HepG2 (cell line): Measurements from ENCODE around the gene HES1. TPM values are rescaled to one million over a fixed set of nuclear protein-coding genes. Genes with fewer than 3 reads are reported as not detected.

Source experiments
- DMAP1 ChIP-seq: IDR thresholded peaks from 2 replicates; pipeline ENCODE4 v1.6.1; 2016
- ELF1 ChIP-seq: sonication (generic); formaldehyde crosslinking; IDR thresholded peaks from 2 replicates; pipeline ENCODE4 v1.4.0; 2020; ENCODE audit warnings: missing genetic modification reagents
- HNRNPLL ChIP-seq: fragments of 200-400 bp; formaldehyde crosslinking; IDR thresholded peaks from 2 replicates; pipeline ENCODE4 v1.6.1; 2017; ENCODE audit warnings: mild to moderate bottlenecking, low read depth, low read length; ENCODE audit not compliant: poor library complexity, severe bottlenecking
- MED8 ChIP-seq: sonication (generic); formaldehyde crosslinking; IDR thresholded peaks from 2 replicates; pipeline ENCODE4 v1.8.1; 2023; ENCODE audit warnings: mild to moderate bottlenecking, missing genetic modification reagents; ENCODE audit not compliant: insufficient replicate concordance
- SNAPC2 ChIP-seq: sonication (generic); formaldehyde crosslinking; IDR thresholded peaks from 2 replicates; pipeline ENCODE4 v1.8.1; 2022; ENCODE audit warnings: mild to moderate bottlenecking, missing genetic modification reagents
- TAF15 ChIP-seq: fragments of 200-400 bp; formaldehyde crosslinking; IDR thresholded peaks from one replicate; pipeline ENCODE4 v1.6.1; 2018; ENCODE audit warnings: mild to moderate bottlenecking, low read depth, low read length; ENCODE audit not compliant: poor library complexity, severe bottlenecking
- YEATS4 ChIP-seq: sonication (generic); formaldehyde crosslinking; IDR thresholded peaks from 2 replicates; pipeline ENCODE4 v1.4.0; 2020; ENCODE audit warnings: missing genetic modification reagents, borderline replicate concordance
- ZBTB3 ChIP-seq: sonication (generic); formaldehyde crosslinking; IDR thresholded peaks from 2 replicates; pipeline ENCODE4 v1.4.0; 2020; ENCODE audit warnings: low read depth, mild to moderate bottlenecking, moderate library complexity, missing genetic modification reagents, borderline replicate concordance
- ZBTB7A ChIP-seq: sonication (generic); formaldehyde crosslinking; IDR thresholded peaks from 2 replicates; pipeline ENCODE4 v1.8.0; 2022; ENCODE audit warnings: mild to moderate bottlenecking, missing genetic modification reagents
- ZNF230 ChIP-seq: sonication (generic); formaldehyde crosslinking; IDR thresholded peaks from 2 replicates; pipeline ENCODE4 v1.4.0; 2020; ENCODE audit warnings: mild to moderate bottlenecking, missing genetic modification reagents
- ZNF235 ChIP-seq: sonication (generic); formaldehyde crosslinking; IDR thresholded peaks from 2 replicates; pipeline ENCODE4 v1.8.1; 2023; ENCODE audit warnings: mild to moderate bottlenecking, missing genetic modification reagents, borderline replicate concordance
- ZNF367 ChIP-seq: sonication (generic); formaldehyde crosslinking; IDR thresholded peaks from 2 replicates; pipeline ENCODE4 v1.4.0; 2020; ENCODE audit warnings: missing genetic modification reagents, borderline replicate concordance
- ZNF446 ChIP-seq: sonication (generic); formaldehyde crosslinking; IDR thresholded peaks from 2 replicates; pipeline ENCODE4 v1.5.0; 2020; ENCODE audit warnings: mild to moderate bottlenecking, missing genetic modification reagents
- ZNF550 ChIP-seq: sonication (generic); formaldehyde crosslinking; IDR thresholded peaks from 2 replicates; pipeline ENCODE4 v1.4.0; 2020; ENCODE audit warnings: mild to moderate bottlenecking, missing genetic modification reagents, borderline replicate concordance
- ZNF790 ChIP-seq: sonication (generic); formaldehyde crosslinking; IDR thresholded peaks from 2 replicates; pipeline ENCODE4 v1.8.0; 2022; ENCODE audit warnings: missing genetic modification reagents, mild to moderate bottlenecking, borderline replicate concordance
- ZNF792 ChIP-seq: IDR thresholded peaks from 2 replicates; pipeline ENCODE4 v1.6.1; 2016
- polyA plus RNA-seq, 8 experiments: library from polyadenylated mRNA; depleted of rRNA in 3 of 8; stranded (reverse) in 7 of 8; unstranded in 1 of 8; fragments of >200 nt; fragmentation: Illumina TruSeq in 4 of 8; extraction: Trizol in 4 of 8; gene quantifications; 2 replicates each; pipeline versions ENCODE4 v1.2.1 to v1.2.3, GENCODE V29; 2011 to 2016; ENCODE audit warnings: low read depth in 4 of 8, missing spikeins in 1 of 8, mixed read lengths in 1 of 8; ENCODE audit not compliant: insufficient read depth in 1 of 8
- total RNA-seq, 5 experiments: library from RNA; depleted of rRNA; stranded (reverse); fragments of >200 nt; fragmentation: Illumina TruSeq; extraction: Trizol; gene quantifications; 2 replicates each; pipeline ENCODE4 v1.2.3, GENCODE V29; 2016; ENCODE audit warnings: low read depth in 1 of 5
- TF ChIP-seq, protein P1 (sequence below): sonication (generic); formaldehyde crosslinking; IDR thresholded peaks from 2 replicates; pipeline ENCODE4 v1.5.0; 2020; ENCODE audit warnings: missing genetic modification reagents, mild to moderate bottlenecking, borderline replicate concordance
- TF ChIP-seq, protein P2 (sequence below): sonication (generic); formaldehyde crosslinking; IDR thresholded peaks from 2 replicates; pipeline ENCODE4 v1.4.0; 2020; ENCODE audit warnings: mild to moderate bottlenecking, missing genetic modification reagents, borderline replicate concordance
- TF ChIP-seq, protein P3 (sequence below): IDR thresholded peaks from 2 replicates; pipeline ENCODE4 v1.6.1; 2016; ENCODE audit warnings: missing compliant biosample characterization, missing genetic modification reagents, borderline replicate concordance
- TF ChIP-seq, protein P4 (sequence below): fragments of 450-650 bp; IDR thresholded peaks from 2 replicates; pipeline ENCODE4 v1.6.1; 2016
- TF ChIP-seq, protein P5 (sequence below): sonication (generic); formaldehyde crosslinking; IDR thresholded peaks from 2 replicates; pipeline ENCODE4; 2020; ENCODE audit warnings: missing genetic modification reagents, mild to moderate bottlenecking, borderline replicate concordance

The HES1 gene
- total and polyA plus RNA-seq, 2 of the 13 experiments (the other 11 are each of a cell fraction or from before 2014, with no cell fraction given): 15.4 to 19.8 TPM

DNA sequence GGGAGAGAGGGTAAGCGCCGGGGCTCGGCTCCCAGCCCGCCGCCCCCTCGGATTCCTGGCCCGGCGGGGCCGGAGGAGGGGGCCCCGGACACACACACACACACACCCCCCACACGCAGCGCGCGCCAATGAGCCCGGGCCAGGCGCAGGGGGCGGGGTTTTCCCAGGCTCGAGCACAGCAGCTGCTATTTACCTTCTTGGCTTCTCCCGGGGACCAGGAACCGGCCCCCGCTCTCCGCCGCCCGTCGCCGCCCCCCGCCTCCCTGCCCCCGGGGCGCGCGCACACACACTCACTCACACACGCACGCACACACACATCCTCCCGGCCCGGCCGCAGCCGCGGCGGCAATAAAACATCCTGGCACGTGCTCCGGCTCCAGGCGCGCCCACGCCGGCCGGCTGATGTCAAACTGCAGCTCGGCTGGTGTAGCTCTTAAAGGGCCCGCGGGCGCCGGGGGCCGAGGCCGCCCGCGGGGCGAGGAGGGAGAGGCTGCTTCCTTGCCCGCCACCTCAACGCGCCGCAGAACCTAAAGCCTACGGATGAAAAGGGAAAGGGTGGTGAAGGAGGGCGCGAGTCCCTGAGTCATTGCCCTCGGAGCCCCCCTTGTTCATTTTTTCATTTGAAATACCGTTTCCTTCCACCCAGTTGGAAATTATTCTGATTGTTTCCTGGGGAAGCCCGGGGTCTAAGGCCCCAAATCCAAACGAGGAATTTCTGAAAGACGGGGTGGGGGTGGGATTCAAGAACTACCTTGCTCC is 1.0 kb upstream of the HES1 start (continued):
- TF ChIP-seq ELF1 (0 out of 2 replicates have a peak, but pooled peaks have one; percentile 10), ZNF235 (CRISPR knock-in tag) (peak; percentile 53; the same call in 1 of the 2 replicates), ZNF367 (CRISPR knock-in tag) (no peak), HNRNPLL (peak; percentile 60), ZNF230 (CRISPR knock-in tag) (no peak), TAF15 (peak; percentile 21), ZNF792 (CRISPR knock-in tag) (peak; percentile 93), ZNF446 (peak; percentile 21; the same call in 1 of the 2 replicates), DMAP1 (CRISPR knock-in tag) (0 out of 2 replicates have a peak, but pooled peaks have one; percentile 46), ZBTB7A (no peak), MED8 (CRISPR knock-in tag) (peak; percentile 83), ZNF550 (CRISPR knock-in tag) (no peak), YEATS4 (CRISPR knock-in tag) (peak; percentile 84; the same call in 1 of the 2 replicates), ZBTB3 (CRISPR knock-in tag) (no peak), SNAPC2 (CRISPR knock-in tag) (no peak; the same call in 1 of the 2 replicates), ZNF790 (CRISPR knock-in tag) (peak; percentile 51; the same call in 1 of the 2 replicates)
- TF ChIP-seq, protein P1, sequence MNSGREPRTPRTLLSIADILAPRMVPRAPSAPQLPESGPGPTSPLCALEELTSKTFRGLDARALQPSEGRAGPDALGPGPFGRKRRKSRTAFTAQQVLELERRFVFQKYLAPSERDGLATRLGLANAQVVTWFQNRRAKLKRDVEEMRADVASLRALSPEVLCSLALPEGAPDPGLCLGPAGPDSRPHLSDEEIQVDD (CRISPR knock-in tag): no peak
- TF ChIP-seq, protein P2, sequence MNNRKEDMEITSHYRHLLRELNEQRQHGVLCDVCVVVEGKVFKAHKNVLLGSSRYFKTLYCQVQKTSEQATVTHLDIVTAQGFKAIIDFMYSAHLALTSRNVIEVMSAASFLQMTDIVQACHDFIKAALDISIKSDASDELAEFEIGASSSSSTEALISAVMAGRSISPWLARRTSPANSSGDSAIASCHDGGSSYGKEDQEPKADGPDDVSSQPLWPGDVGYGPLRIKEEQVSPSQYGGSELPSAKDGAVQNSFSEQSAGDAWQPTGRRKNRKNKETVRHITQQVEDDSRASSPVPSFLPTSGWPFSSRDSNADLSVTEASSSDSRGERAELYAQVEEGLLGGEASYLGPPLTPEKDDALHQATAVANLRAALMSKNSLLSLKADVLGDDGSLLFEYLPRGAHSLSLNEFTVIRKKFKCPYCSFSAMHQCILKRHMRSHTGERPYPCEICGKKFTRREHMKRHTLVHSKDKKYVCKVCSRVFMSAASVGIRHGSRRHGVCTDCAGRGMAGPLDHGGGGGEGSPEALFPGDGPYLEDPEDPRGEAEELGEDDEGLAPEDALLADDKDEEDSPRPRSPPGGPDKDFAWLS (CRISPR knock-in tag): no peak
- TF ChIP-seq, protein P3, sequence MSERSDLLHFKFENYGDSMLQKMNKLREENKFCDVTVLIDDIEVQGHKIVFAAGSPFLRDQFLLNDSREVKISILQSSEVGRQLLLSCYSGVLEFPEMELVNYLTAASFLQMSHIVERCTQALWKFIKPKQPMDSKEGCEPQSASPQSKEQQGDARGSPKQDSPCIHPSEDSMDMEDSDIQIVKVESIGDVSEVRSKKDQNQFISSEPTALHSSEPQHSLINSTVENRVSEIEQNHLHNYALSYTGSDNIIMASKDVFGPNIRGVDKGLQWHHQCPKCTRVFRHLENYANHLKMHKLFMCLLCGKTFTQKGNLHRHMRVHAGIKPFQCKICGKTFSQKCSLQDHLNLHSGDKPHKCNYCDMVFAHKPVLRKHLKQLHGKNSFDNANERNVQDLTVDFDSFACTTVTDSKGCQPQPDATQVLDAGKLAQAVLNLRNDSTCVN (CRISPR knock-in tag): peak; percentile 42; the same call in 1 of the 2 replicates
- TF ChIP-seq, protein P4, sequence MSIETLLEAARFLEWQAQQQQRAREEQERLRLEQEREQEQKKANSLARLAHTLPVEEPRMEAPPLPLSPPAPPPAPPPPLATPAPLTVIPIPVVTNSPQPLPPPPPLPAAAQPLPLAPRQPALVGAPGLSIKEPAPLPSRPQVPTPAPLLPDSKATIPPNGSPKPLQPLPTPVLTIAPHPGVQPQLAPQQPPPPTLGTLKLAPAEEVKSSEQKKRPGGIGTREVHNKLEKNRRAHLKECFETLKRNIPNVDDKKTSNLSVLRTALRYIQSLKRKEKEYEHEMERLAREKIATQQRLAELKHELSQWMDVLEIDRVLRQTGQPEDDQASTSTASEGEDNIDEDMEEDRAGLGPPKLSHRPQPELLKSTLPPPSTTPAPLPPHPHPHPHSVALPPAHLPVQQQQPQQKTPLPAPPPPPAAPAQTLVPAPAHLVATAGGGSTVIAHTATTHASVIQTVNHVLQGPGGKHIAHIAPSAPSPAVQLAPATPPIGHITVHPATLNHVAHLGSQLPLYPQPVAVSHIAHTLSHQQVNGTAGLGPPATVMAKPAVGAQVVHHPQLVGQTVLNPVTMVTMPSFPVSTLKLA: peak; percentile 90
- TF ChIP-seq, protein P5, sequence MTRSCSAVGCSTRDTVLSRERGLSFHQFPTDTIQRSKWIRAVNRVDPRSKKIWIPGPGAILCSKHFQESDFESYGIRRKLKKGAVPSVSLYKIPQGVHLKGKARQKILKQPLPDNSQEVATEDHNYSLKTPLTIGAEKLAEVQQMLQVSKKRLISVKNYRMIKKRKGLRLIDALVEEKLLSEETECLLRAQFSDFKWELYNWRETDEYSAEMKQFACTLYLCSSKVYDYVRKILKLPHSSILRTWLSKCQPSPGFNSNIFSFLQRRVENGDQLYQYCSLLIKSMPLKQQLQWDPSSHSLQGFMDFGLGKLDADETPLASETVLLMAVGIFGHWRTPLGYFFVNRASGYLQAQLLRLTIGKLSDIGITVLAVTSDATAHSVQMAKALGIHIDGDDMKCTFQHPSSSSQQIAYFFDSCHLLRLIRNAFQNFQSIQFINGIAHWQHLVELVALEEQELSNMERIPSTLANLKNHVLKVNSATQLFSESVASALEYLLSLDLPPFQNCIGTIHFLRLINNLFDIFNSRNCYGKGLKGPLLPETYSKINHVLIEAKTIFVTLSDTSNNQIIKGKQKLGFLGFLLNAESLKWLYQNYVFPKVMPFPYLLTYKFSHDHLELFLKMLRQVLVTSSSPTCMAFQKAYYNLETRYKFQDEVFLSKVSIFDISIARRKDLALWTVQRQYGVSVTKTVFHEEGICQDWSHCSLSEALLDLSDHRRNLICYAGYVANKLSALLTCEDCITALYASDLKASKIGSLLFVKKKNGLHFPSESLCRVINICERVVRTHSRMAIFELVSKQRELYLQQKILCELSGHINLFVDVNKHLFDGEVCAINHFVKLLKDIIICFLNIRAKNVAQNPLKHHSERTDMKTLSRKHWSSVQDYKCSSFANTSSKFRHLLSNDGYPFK (CRISPR knock-in tag): peak; percentile 45; the same call in 1 of the 2 replicates
